Peyer's patch (tissue), 4 donors: Measurements from ENCODE around the gene SGSH.

Experiments used
- POLR2A ChIP-seq, 2 donors: fragments of 450-650 bp; IDR thresholded peaks; one replicate each; pipeline ENCODE4 v1.5.1; 2017; ENCODE audit warnings: antibody characterized with exemption in 2 of 2, mild to moderate bottlenecking in 2 of 2, moderate library complexity in 2 of 2
- TF ChIP-seq, protein P1 (sequence below), 6 experiments: fragments of 450-650 bp in 4 of 6; fragments of 200-600 bp in 2 of 6; sonication (generic) in 1 of 6; IDR thresholded peaks; one replicate each; pipeline ENCODE4 v1.5.1; 2017 to 2019; ENCODE audit warnings: antibody characterized with exemption in 6 of 6, mild to moderate bottlenecking in 3 of 6, moderate library complexity in 1 of 6

DNA sequence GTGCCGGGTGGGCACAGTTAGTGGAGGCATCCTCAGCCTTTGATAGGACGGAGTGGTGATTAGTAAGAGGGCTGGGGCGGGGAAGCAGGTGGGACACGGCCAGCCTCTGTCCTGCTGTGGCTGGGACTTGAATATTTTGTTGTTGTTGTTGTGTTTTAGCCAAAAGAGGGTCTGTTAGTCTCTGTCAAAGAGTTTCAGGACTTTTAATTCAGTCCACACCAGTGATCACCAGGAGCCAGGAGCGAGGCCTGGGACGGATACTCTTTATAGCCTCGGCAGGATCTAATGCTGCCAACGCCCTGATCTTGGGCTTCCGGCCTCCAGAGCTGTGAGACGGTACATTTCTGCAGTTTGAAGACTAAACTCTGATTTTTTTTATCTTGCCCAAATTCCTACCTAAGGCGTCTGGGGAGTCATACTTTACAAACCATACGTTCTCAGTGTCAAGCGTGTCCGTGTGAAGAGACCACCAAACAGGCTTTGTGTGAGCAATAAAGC, 37.6 kb upstream of the SGSH start:
- TF ChIP-seq, protein P1, sequence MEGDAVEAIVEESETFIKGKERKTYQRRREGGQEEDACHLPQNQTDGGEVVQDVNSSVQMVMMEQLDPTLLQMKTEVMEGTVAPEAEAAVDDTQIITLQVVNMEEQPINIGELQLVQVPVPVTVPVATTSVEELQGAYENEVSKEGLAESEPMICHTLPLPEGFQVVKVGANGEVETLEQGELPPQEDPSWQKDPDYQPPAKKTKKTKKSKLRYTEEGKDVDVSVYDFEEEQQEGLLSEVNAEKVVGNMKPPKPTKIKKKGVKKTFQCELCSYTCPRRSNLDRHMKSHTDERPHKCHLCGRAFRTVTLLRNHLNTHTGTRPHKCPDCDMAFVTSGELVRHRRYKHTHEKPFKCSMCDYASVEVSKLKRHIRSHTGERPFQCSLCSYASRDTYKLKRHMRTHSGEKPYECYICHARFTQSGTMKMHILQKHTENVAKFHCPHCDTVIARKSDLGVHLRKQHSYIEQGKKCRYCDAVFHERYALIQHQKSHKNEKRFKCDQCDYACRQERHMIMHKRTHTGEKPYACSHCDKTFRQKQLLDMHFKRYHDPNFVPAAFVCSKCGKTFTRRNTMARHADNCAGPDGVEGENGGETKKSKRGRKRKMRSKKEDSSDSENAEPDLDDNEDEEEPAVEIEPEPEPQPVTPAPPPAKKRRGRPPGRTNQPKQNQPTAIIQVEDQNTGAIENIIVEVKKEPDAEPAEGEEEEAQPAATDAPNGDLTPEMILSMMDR (IDR thresholded peaks at IDR 0.05) = no peak
- no peak for TF ChIP-seq POLR2A (IDR thresholded peaks at IDR 0.05)
